Effector memory CD8-positive, alpha-beta T cell (primary cell): ENCODE results near the gene PEG3.

Source experiments
- ATAC-seq: fragments of 150-1000 bp; cut with Tn5 transposase; replicated peaks from 2 replicates; pipeline ENCODE4 v1.10.0; 2021; ENCODE audit warnings: mild to moderate bottlenecking, moderate library complexity
- DNase-seq, 3 experiments: peaks; one replicate each; pipeline ENCODE4 v3.0.0; 2021
- H3K27ac Mint-ChIP-seq, 2 donors: one replicate each; pipeline ENCODE4 v1.8.0; 2022; ENCODE audit warnings: mild to moderate bottlenecking in 2 of 2, mixed read lengths in 2 of 2, moderate library complexity in 2 of 2
- H3K27me3 Mint-ChIP-seq, 2 donors: one replicate each; pipeline ENCODE4 v1.8.0; 2022; ENCODE audit warnings: mixed read lengths in 2 of 2
- H3K36me3 Mint-ChIP-seq: one replicate; pipeline ENCODE4 v1.8.0; 2022; ENCODE audit warnings: mild to moderate bottlenecking, moderate library complexity, mixed read lengths; ENCODE audit not compliant: insufficient read depth
- H3K4me1 Mint-ChIP-seq, 2 donors: one replicate each; pipeline ENCODE4 v1.8.0; 2022; ENCODE audit warnings: low read depth in 2 of 2, mixed read lengths in 2 of 2
- H3K4me3 Mint-ChIP-seq, 2 donors: one replicate each; pipeline ENCODE4 v1.8.0; 2022; ENCODE audit warnings: mild to moderate bottlenecking in 2 of 2, mixed read lengths in 2 of 2, moderate library complexity in 2 of 2
- H3K9me3 Mint-ChIP-seq, 2 donors: one replicate each; pipeline ENCODE4 v1.8.0; 2022; ENCODE audit warnings: mixed read lengths in 2 of 2

PEG3 gene

DNA sequence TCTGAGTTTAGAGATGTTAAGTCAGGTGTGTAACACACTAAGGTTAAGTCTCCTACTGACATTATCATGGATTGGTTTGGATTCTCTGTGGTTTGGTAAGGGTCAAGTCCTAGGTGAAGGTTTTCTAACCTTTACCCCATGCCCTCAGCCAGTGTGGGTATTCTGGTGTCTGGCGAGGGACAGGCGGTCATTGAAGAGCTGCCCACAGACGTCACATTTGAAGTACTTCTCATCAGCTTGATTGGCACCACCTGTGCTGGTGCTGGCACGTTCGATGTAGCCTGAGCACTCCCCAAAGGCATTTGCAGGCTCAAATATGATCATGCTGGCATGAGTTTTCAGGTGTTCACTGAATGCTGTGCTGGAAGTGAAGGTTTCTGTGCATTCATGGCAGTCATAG, 27.0 kb downstream of the PEG3 start:
- Mint-ChIP-seq H3K9me3 (peaks cover 12 to 28% of the 10 kb centered on the region in 2 donors), H3K36me3 (no peaks in the 10 kb centered on the region), H3K27me3 (no peaks in the 10 kb centered on the region), H3K4me1 (no peaks in the 10 kb centered on the region), H3K27ac (no peak overlapping the region), H3K4me3 (no peak overlapping the region)
- ATAC-seq (no peak), DNase-seq (no peak)

DNA sequence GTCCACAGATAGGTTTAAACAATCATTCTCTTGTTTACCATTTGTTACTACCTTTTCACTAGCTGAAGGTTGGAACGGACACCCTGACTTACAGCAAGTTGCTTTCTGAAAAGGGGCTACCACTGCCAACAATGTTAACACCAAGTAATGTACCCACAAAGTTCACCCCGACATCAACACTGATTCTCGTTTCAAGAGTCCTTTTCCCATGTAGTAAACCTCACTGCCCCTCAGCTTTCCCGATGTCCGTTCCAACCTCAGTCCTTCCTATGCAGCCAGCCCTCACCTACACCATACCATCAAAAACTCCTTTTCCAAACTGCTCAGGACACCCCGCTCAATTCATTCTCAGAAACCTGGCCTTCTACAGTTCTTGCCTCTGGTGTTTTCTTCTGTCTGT, 29.0 kb downstream of the PEG3 start:
- peaks cover 9 to 16% of the 10 kb centered on the region in 2 donors for H3K9me3 Mint-ChIP-seq
- H3K4me3 Mint-ChIP-seq, result no peak overlapping the region

DNA sequence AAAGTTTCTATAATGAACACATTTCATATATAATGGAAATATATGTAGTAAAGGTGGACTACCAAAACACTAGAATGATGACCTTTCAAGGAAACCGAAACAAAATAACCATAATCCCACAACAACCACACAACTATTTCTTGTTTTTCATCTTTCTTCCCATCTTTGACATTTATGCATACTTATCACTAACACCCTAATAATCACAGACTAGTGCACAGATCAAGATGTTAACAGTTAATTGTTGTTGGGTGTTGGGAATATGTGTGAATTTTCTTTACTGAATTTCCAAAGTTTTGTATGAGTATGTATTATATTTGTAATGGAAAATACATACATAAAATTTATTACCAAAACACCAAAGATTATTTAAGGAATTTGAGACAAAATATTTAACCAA, 30.3 kb downstream of the PEG3 start:
- Mint-ChIP-seq H3K27ac (no peak overlapping the region), H3K36me3 (no peaks in the 10 kb centered on the region), H3K4me3 (no peak overlapping the region), H3K9me3 (peaks cover 11 to 16% of the 10 kb centered on the region in 2 donors), H3K4me1 (no peaks in the 10 kb centered on the region), H3K27me3 (no peaks in the 10 kb centered on the region)
- ATAC-seq (no peak), DNase-seq (no peak)

More for the DNA sequence above, 29.0 kb downstream of the PEG3 start:
- no peaks in the 10 kb centered on the region for H3K4me1 Mint-ChIP-seq
- H3K27me3 Mint-ChIP-seq, result no peaks in the 10 kb centered on the region
- H3K27ac Mint-ChIP-seq, result no peak overlapping the region
- DNase-seq, result no peak
- H3K36me3 Mint-ChIP-seq, result no peaks in the 10 kb centered on the region
- no peak for ATAC-seq

DNA sequence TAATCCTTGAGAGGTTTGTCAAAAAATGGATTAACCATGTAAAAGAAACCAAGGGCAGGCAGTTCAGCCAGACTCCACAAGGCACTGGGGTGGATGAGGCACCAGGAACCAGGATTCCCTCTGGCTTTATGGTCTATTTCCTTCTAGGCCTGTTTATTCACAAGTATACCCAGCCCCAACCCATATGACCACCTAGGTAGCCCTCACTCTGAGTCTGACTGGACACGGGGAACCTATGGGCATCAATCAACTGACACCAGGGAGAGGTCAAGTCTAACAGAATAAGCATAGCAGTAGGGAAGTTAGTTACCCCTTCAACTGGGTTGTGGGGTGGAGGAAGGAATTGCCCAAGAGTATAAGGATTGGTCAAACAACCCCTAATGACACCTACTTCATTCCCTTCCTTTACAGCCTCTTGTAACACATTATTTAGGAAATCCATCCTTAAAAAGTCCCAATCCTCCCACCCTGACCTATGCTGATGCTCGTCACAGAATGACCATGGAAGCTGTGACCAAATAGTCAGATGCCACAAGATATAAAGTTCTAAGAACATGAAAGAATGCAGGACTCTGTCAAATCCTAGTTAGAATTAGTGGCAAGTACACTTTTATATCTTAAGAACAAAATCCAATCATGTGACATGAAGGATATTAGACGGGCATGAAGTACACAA, 31.7 kb downstream of the PEG3 start:
- Mint-ChIP-seq H3K4me1 (no peaks in the 10 kb centered on the region), H3K9me3 (peaks cover 9 to 12% of the 10 kb centered on the region in 2 donors), H3K27me3 (no peaks in the 10 kb centered on the region), H3K27ac (no peak overlapping the region), H3K36me3 (no peaks in the 10 kb centered on the region), H3K4me3 (no peak overlapping the region)
- no peak for DNase-seq
- ATAC-seq, result no peak

DNA sequence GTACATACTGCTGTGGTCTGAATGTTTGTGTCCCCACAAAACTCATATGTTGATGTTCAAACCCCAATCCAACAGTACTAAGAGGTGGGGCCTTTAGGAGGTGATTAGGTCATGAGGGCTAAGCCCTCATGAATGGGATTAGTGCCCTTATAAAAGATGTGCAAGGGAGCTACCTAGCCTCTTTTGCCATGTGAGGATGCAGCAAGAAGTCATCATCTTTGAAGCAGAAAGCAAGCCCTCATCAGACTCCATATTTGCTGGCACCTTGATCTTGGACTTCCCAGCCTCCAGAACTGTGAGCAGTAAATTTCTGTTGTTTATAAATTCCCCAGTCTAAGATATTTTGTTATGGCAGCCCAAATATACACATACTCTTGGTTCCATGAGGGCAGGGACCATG, 33.9 kb downstream of the PEG3 start:
- H3K4me3 Mint-ChIP-seq, result no peak overlapping the region
- peaks cover 5 to 9% of the 10 kb centered on the region in 2 donors for H3K9me3 Mint-ChIP-seq

More for the DNA sequence above, 33.9 kb downstream of the PEG3 start:
- DNase-seq (no peak), ATAC-seq (no peak)
- Mint-ChIP-seq H3K27me3 (no peaks in the 10 kb centered on the region), H3K4me1 (no peaks in the 10 kb centered on the region), H3K36me3 (no peaks in the 10 kb centered on the region), H3K27ac (no peak overlapping the region)
